A549 (cell line): ENCODE data around the gene LY6G6C. TPM values are rescaled to one million over a fixed set of nuclear protein-coding genes. Genes with fewer than 3 reads are reported as not detected.
"Not testable (repeated sequence)": the region's sequence is repeated elsewhere in the genome, so short reads cannot be mapped to it uniquely, and the experiment has no call there.

Experiments
- ATAC-seq, 2 experiments: fragments of 200-7000 bp in 1 of 2; fragments of >200 bp in 1 of 2; cut with Nextera tagmentation in 1 of 2; cut with Tn5 transposase in 1 of 2; 3 replicates each; pipeline versions ENCODE4 v1.8.0 to v1.9.1; 2018 to 2020; ENCODE audit warnings: mild to moderate bottlenecking in 1 of 2, moderate library complexity in 1 of 2
- CTCF ChIA-PET: fragments of 300-600 bp; sonication (Branson Sonifier 250); formaldehyde crosslinking; extraction: SDS; loops from one replicate; lab custom pipeline; 2021; ENCODE audit warnings: antibody characterized with exemption, inconsistent platforms; lab: Yijun Ruan, JAX
- POLR2A ChIA-PET: fragments of 350-600 bp; formaldehyde crosslinking; extraction: SDS; loops from one replicate; lab custom pipeline; 2021; ENCODE audit warnings: antibody characterized with exemption, inconsistent platforms; lab: Yijun Ruan, JAX
- DNase-seq, 2 experiments: peaks; one replicate each; pipeline versions ENCODE4 v3.0.0 to v3.0.0-alpha.2; 2011 to 2016; ENCODE audit warnings: low read depth in 1 of 2, low spot score in 1 of 2
- FAIRE-seq: peaks from 2 replicates; lab custom pipeline; 2011; peaks lifted over from hg19 to GRCh38; lab: Jason Lieb, UNC
- H3K27ac ChIP-seq, 2 experiments: fragments of >200 bp; sonication (Bioruptor Twin); formaldehyde crosslinking; 3 replicates each; pipeline ENCODE4 v1.5.1; 2016 to 2017
- H3K4me1 ChIP-seq: fragments of >200 bp; sonication (Bioruptor Twin); formaldehyde crosslinking; 3 replicates; pipeline ENCODE4 v1.6.1; 2016
- H3K4me2 ChIP-seq: fragments of >200 bp; sonication (Bioruptor Twin); formaldehyde crosslinking; 3 replicates; pipeline ENCODE4 v1.6.1; 2016
- H3K4me3 ChIP-seq: fragments of >200 bp; sonication (Bioruptor Twin); formaldehyde crosslinking; 3 replicates; pipeline ENCODE4 v1.5.1; 2016
- H3K9me3 ChIP-seq: fragments of >200 bp; sonication (Bioruptor Twin); formaldehyde crosslinking; 3 replicates; pipeline ENCODE4 v1.6.1; 2016
- BHLHE40 ChIP-seq: IDR thresholded peaks from 2 replicates; pipeline ENCODE4 v1.6.1; 2012; ENCODE audit warnings: low read depth, low read length, inconsistent platforms
- CBX2 ChIP-seq: fragments of 200-600 bp; sonication (generic); IDR thresholded peaks from 2 replicates; pipeline ENCODE4 v1.6.1; 2016; ENCODE audit warnings: low read depth, mild to moderate bottlenecking, borderline replicate concordance
- CBX8 ChIP-seq: fragments of 200-600 bp; sonication (generic); IDR thresholded peaks from 2 replicates; pipeline ENCODE4 v1.6.1; 2016
- CHD2 ChIP-seq: fragments of 150-350 bp; IDR thresholded peaks from 2 replicates; pipeline ENCODE4 v1.6.1; 2014; ENCODE audit warnings: low read length; ENCODE audit not compliant: partially characterized antibody
- CHD4 ChIP-seq: fragments of 200-600 bp; sonication (generic); IDR thresholded peaks from 2 replicates; pipeline ENCODE4 v1.6.1; 2016; ENCODE audit warnings: antibody characterized with exemption, mild to moderate bottlenecking, borderline replicate concordance
- EHF ChIP-seq: fragments of 250-450 bp; sonication (Bioruptor Pico); IDR thresholded peaks from 2 replicates; pipeline ENCODE4 v1.5.0; 2020; ENCODE audit warnings: mild to moderate bottlenecking
- ELK1 ChIP-seq: fragments of 150-350 bp; IDR thresholded peaks from 2 replicates; pipeline ENCODE4 v1.6.1; 2014; ENCODE audit warnings: low read depth, mild to moderate bottlenecking, low read length
- ESRRA ChIP-seq: fragments of 150-350 bp; IDR thresholded peaks from 2 replicates; pipeline ENCODE4 v1.6.1; 2014; ENCODE audit warnings: mild to moderate bottlenecking, low read length, borderline replicate concordance
- HDAC2 ChIP-seq: fragments of 200-600 bp; sonication (generic); IDR thresholded peaks from 2 replicates; pipeline ENCODE4 v1.6.1; 2016
- HES2 ChIP-seq: fragments of >200 bp; sonication (Bioruptor Twin); formaldehyde crosslinking; IDR thresholded peaks from 2 replicates; pipeline ENCODE4 v1.6.1; 2016
- JUN ChIP-seq, 2 experiments: fragments of >200 bp; sonication (Bioruptor Twin); formaldehyde crosslinking; IDR thresholded peaks; 2 replicates in 1 of 2; 3 replicates in 1 of 2; pipeline ENCODE4 v1.6.1; 2016 to 2017
- JUNB ChIP-seq: fragments of >200 bp; sonication (Bioruptor Twin); formaldehyde crosslinking; IDR thresholded peaks from 2 replicates; pipeline ENCODE4 v1.6.1; 2016
- NFE2L2 ChIP-seq: fragments of 150-350 bp; conservative IDR thresholded peaks from 2 replicates; pipeline ENCODE4 v1.6.1; 2014; ENCODE audit warnings: low read length
- NR3C1 ChIP-seq: fragments of >200 bp; sonication (Bioruptor Twin); formaldehyde crosslinking; IDR thresholded peaks from 3 replicates; pipeline ENCODE4 v1.6.1; 2017
- POLR2AphosphoS2 ChIP-seq: conservative IDR thresholded peaks from 2 replicates; pipeline ENCODE4 v1.6.1; 2012; ENCODE audit warnings: low read length, improper control_type of control experiment, inconsistent platforms
- RAD21 ChIP-seq, 2 experiments: fragments of >200 bp in 1 of 2; sonication (Bioruptor Twin) in 1 of 2; formaldehyde crosslinking in 1 of 2; IDR thresholded peaks in 1 of 2; conservative IDR thresholded peaks in 1 of 2; 2 replicates in 1 of 2; 3 replicates in 1 of 2; pipeline ENCODE4 v1.6.1; 2012 to 2018; ENCODE audit warnings: inconsistent platforms in 1 of 2
- RARB ChIP-seq: fragments of 250-450 bp; sonication (Bioruptor Pico); IDR thresholded peaks from 2 replicates; pipeline ENCODE4 v1.8.0; 2021; ENCODE audit warnings: mild to moderate bottlenecking, moderate library complexity
- REST ChIP-seq: fragments of 200-600 bp; sonication (generic); IDR thresholded peaks from 2 replicates; pipeline ENCODE4 v1.6.1; 2016; ENCODE audit warnings: antibody characterized with exemption, mild to moderate bottlenecking, moderate library complexity
- SMC3 ChIP-seq: fragments of >200 bp; sonication (Bioruptor Twin); formaldehyde crosslinking; IDR thresholded peaks from 3 replicates; pipeline ENCODE4 v1.6.1; 2018; ENCODE audit warnings: inconsistent platforms
- SREBF2 ChIP-seq: fragments of 450-650 bp; IDR thresholded peaks from 2 replicates; pipeline ENCODE4 v1.6.1; 2014; ENCODE audit warnings: mild to moderate bottlenecking, moderate library complexity
- TFCP2L1 ChIP-seq: fragments of 250-450 bp; sonication (Bioruptor Pico); IDR thresholded peaks from 2 replicates; pipeline ENCODE4 v1.5.0; 2021; ENCODE audit warnings: mild to moderate bottlenecking
- ZNF302 ChIP-seq: fragments of 250-450 bp; sonication (Bioruptor Pico); IDR thresholded peaks from 2 replicates; pipeline ENCODE4 v1.9.0; 2021; ENCODE audit warnings: inconsistent platforms, mild to moderate bottlenecking, moderate library complexity
- WGBS: methylation state at CpG from one replicate; pipeline ENCODE4 v1.1.6; 2017; ENCODE audit errors: missing lambda C conversion rate; 5-methylcytosine and 5-hydroxymethylcytosine counted together
- polyA plus RNA-seq, 4 experiments: library from polyadenylated mRNA; depleted of rRNA in 3 of 4; stranded (reverse); fragments of >200 nt; fragmentation: RNase III in 1 of 4; extraction: RNeasy Plus Mini Kit Qiagen cat#74134 plus additional on column Dnase treatment in 1 of 4; gene quantifications; 2 replicates in 3 of 4; 3 replicates in 1 of 4; pipeline ENCODE4 v1.2.3, GENCODE V29; 2011 to 2017

LY6G6C gene
- polyA plus RNA-seq, 2 of the 4 experiments (the other 2 are of a cell fraction), result 0.08 to 0.21 TPM

- TF ChIP-seq REST (no peak), EHF (CRISPR knock-in tag) (no peak), HES2 (no peak), NR3C1 (no peak), RARB (no peak), ELK1 (no peak), BHLHE40 (no peak), TFCP2L1 (no peak)
Observed at GRCh38 chr6:31711233-31711632, 10.3 kb downstream of the LY6G6C start (continued).

- no peak for DNase-seq
- ATAC-seq, result no peak
- H3K27ac ChIP-seq, result no peak overlapping the region
- no peak overlapping the region for H3K4me3 ChIP-seq
- 0 out of 3 replicates have a peak, but pooled peaks cover 3% of the 10 kb centered on the region for H3K4me1 ChIP-seq
- H3K4me2 ChIP-seq, result no peak overlapping the region
- no peak for TF ChIP-seq CBX8
- no peak for TF ChIP-seq NFE2L2
- TF ChIP-seq RAD21 (conservative IDR thresholded peaks at IDR 0.05 in 1 of 2, IDR thresholded peaks at IDR 0.05 in 1 of 2), result no peak
- TF ChIP-seq HES2, result no peak
- TF ChIP-seq SREBF2, result no peak
- no peak for TF ChIP-seq JUN (IDR thresholded peaks at IDR 0.05)
- TF ChIP-seq EHF (CRISPR knock-in tag), result no peak
- TF ChIP-seq SMC3, result no peak
- TF ChIP-seq CHD2, result no peak
- TF ChIP-seq BHLHE40, result no peak
- TF ChIP-seq, all 56 proteins: peak for 0
- no peak for FAIRE-seq
- no peaks in the 10 kb centered on the region for H3K9me3 ChIP-seq
- ChIA-PET CTCF (interaction anchor here (1.0 to 1.3 kb wide), 2 partner anchors 18 to 59 kb away, joined by 3 to 4 read pairs; partner anchors contain the start of gene DDAH2), POLR2A (no interaction called here)
- 80% methylated on average over 3 of the region's 5 CpGs for WGBS
Observed at GRCh38 chr6:31710523-31711219, 10.9 kb downstream of the LY6G6C start.

- CTCF ChIA-PET, ATAC-seq, FAIRE-seq, H3K9me3 ChIP-seq, H3K4me1 ChIP-seq, POLR2A ChIA-PET, H3K27ac ChIP-seq, H3K4me3 ChIP-seq, DNase-seq, H3K4me2 ChIP-seq: not testable (repeated sequence)
- WGBS, result 74% methylated on average over 7 of the region's 11 CpGs
Observed at GRCh38 chr6:31709157-31709556, 12.4 kb downstream of the LY6G6C start.

GRCh38 chr6:31708224-31708623, 13.3 kb downstream of the LY6G6C start:
- no peak for TF ChIP-seq CBX2
- no peak for TF ChIP-seq ESRRA
- TF ChIP-seq POLR2AphosphoS2, result no peak
- no peak for TF ChIP-seq RARB
- no peak for TF ChIP-seq CHD4
- TF ChIP-seq ZNF302, result no peak
- TF ChIP-seq SMC3, result no peak
- no peak for TF ChIP-seq EHF (CRISPR knock-in tag)
- TF ChIP-seq JUNB, result no peak
- TF ChIP-seq HDAC2, result no peak
- POLR2A ChIA-PET, result no interaction called here
- Histone ChIP-seq H3K27ac (no peak overlapping the region), H3K4me1 (0 out of 3 replicates have a peak, but pooled peaks cover 3% of the 10 kb centered on the region), H3K4me3 (no peak overlapping the region), H3K4me2 (no peak overlapping the region), H3K9me3 (no peaks in the 10 kb centered on the region)
- ATAC-seq (no peak), DNase-seq (no peak), FAIRE-seq (no peak)
- WGBS, result 90% methylated on average over 3 of the region's 3 CpGs
- CTCF ChIA-PET, result no interaction called here
